Activated T-cell treated with anti-CD3 and anti-CD28 coated beads for 1 hour (primary cell): Measurements from ENCODE around the gene AQP12B.

Experiments used
- DNase-seq: peaks from one replicate; pipeline ENCODE4 v3.0.0-alpha.2; 2020; ENCODE audit warnings: low read depth

The AQP12B gene

GRCh38 chr2:240647503-240648154 lies 35.1 kb downstream of the AQP12B start:
- DNase-seq: no peak

GRCh38 chr2:240646900-240647502 lies 35.7 kb downstream of the AQP12B start:
- DNase-seq: no peak

GRCh38 chr2:240646176-240646899 lies 36.3 kb downstream of the AQP12B start:
- DNase-seq: no peak

- DNase-seq: no peak
Measured at GRCh38 chr2:240645801-240646175, 36.9 kb downstream of the AQP12B start.

- DNase-seq: no peak
Measured at GRCh38 chr2:240645346-240645745, 37.3 kb downstream of the AQP12B start.

- DNase-seq: no peak
Measured at GRCh38 chr2:240644859-240645301, 37.8 kb downstream of the AQP12B start.

GRCh38 chr2:240644171-240644651 lies 38.5 kb downstream of the AQP12B start:
- no peak for DNase-seq

GRCh38 chr2:240643811-240644150 lies 38.9 kb downstream of the AQP12B start:
- DNase-seq: no peak

- DNase-seq: no peak
Measured at GRCh38 chr2:240643093-240643810, 39.4 kb downstream of the AQP12B start.

GRCh38 chr2:240642806-240643092 lies 39.9 kb downstream of the AQP12B start:
- no peak for DNase-seq

- DNase-seq: no peak
Measured at GRCh38 chr2:240642061-240642805, 40.5 kb downstream of the AQP12B start.

GRCh38 chr2:240640939-240641338 lies 41.7 kb downstream of the AQP12B start:
- no peak for DNase-seq

GRCh38 chr2:240639566-240639965 lies 43.1 kb downstream of the AQP12B start:
- no peak for DNase-seq

- DNase-seq: no peak
Measured at GRCh38 chr2:240638512-240639160, 44.0 kb downstream of the AQP12B start.

GRCh38 chr2:240637901-240638345 lies 44.8 kb downstream of the AQP12B start:
- DNase-seq: no peak

- DNase-seq: no peak
Measured at GRCh38 chr2:240637116-240637900, 45.4 kb downstream of the AQP12B start.

GRCh38 chr2:240636563-240637115 lies 46.0 kb downstream of the AQP12B start:
- DNase-seq: no peak

GRCh38 chr2:240635998-240636547 lies 46.6 kb downstream of the AQP12B start:
- no peak for DNase-seq

- DNase-seq: no peak
Measured at GRCh38 chr2:240635121-240635997, 47.3 kb downstream of the AQP12B start.
